Measurements from ENCODE around the gene NR6A1. TPM values are rescaled to one million over a fixed set of nuclear protein-coding genes. Genes with fewer than 3 reads are reported as not detected.

NR6A1 gene
- total and polyA plus RNA-seq, 2 of the 8 experiments (the other 6 are each of a cell fraction or from before 2014, with no cell fraction given) = 93.2 to 237 TPM

GRCh38 chr9:124569942-124570341 is 201.2 kb downstream of the NR6A1 start:
- Histone ChIP-seq H3K4me1 (replicated peaks in 1 of 4; ENCODE audit: control insufficient read depth in 3 of 4, insufficient read depth in 4 of 4, low read length in 3 of 4) (peaks cover 5 to 15% (median 11%) of the 10 kb centered on the region in 4 experiments; a peak in 5 of 7 replicates), H2BK15ac (ENCODE audit: low read length) (no peak overlapping the region), H2BK12ac (ENCODE audit: low read depth, low read length) (no peak overlapping the region), H2AFZ (ENCODE audit: low read length) (no peak overlapping the region), H2BK5ac (ENCODE audit: low read depth, low read length) (no peak overlapping the region), H2BK120ac (replicated peaks; ENCODE audit: low read depth, low read length) (no peak overlapping the region), H3K9me3 (ENCODE audit: insufficient read depth in 2 of 2, low read depth in 1 of 2, low read length in 1 of 2) (no peaks in the 10 kb centered on the region), H4K91ac (replicated peaks; ENCODE audit: insufficient read length, low read length) (no peak overlapping the region), H2AK5ac (ENCODE audit: low read depth, low read length) (no peak overlapping the region), H3K18ac (ENCODE audit: extremely low read depth, low read length) (no peak overlapping the region), H3K79me2 (ENCODE audit: control insufficient read depth in 1 of 2, insufficient read depth in 2 of 2, low read length in 2 of 2) (peaks cover 5 to 79% of the 10 kb centered on the region in 2 experiments; a peak in 3 of 4 replicates), H3K14ac (ENCODE audit: insufficient read length) (no peak overlapping the region), H3K4me3 (ENCODE audit: extremely low read depth in 1 of 4, insufficient read depth in 2 of 4, low read depth in 3 of 4, low read length in 4 of 4) (no peak overlapping the region), H3K4ac (replicated peaks; ENCODE audit: insufficient read length, low read depth, low read length) (no peak overlapping the region), H3K27me3 (replicated peaks in 1 of 4; ENCODE audit: control insufficient read depth in 3 of 4, extremely low read depth in 1 of 4, insufficient read depth in 3 of 4, low read length in 3 of 4) (no peaks in the 10 kb centered on the region), H3K4me2 (ENCODE audit: insufficient read depth in 1 of 2, low read depth in 2 of 2, low read length in 2 of 2) (no peak overlapping the region), H4K20me1 (replicated peaks in 1 of 2; ENCODE audit: control insufficient read depth in 1 of 2, insufficient read depth in 2 of 2, low read length in 2 of 2) (no peaks in the 10 kb centered on the region), H3K9ac (replicated peaks in 1 of 4; ENCODE audit: extremely low read depth in 1 of 4, low read depth in 3 of 4, low read length in 3 of 4) (no peak overlapping the region), H2BK20ac (ENCODE audit: low read length) (no peak overlapping the region), H3K27ac (ENCODE audit: low read depth, low read length) (peak overlapping the region; percentile 32; the same call in 1 of the 2 replicates), H3K23me2 (ENCODE audit: low read depth, low read length) (no peaks in the 10 kb centered on the region; the same call in 1 of the 2 replicates), H3K79me1 (ENCODE audit: low read depth, low read length) (peaks cover 3% of the 10 kb centered on the region; the same call in 1 of the 2 replicates), H3K23ac (ENCODE audit: insufficient read length) (no peak overlapping the region), H3K36me3 (ENCODE audit: control insufficient read depth in 2 of 4, insufficient read depth in 4 of 4, low read length in 3 of 4) (no peaks in the 10 kb centered on the region), H4K5ac (ENCODE audit: insufficient read length, low read depth, low read length) (no peak overlapping the region), H4K8ac (ENCODE audit: extremely low read depth, insufficient read depth, low read length) (no peak overlapping the region), H3K56ac (replicated peaks; ENCODE audit: insufficient read length, low read depth, low read length) (no peak overlapping the region)
- FAIRE-seq = no peak
- POLR2A ChIA-PET (ENCODE audit: partially characterized antibody) = interaction anchor here (0.9 to 1.3 kb wide), 2 partner anchors 13 to 24 kb away, joined by 3 read pairs; no protein-coding TSS in a partner anchor
- WGBS, 2 experiments (ENCODE audit: extremely low coverage in 1 of 2, insufficient coverage in 1 of 2, insufficient read length in 1 of 2, insufficient replicate concordance in 2 of 2, low coverage in 1 of 2, low lambda C conversion rate in 2 of 2, missing lambda C conversion rate in 1 of 2) = 87% methylated on average over 2 of the region's 2 CpGs; no CpG with 5 or more reads in 1 of the 2 experiments
- DNase-seq (ENCODE audit: low read depth in 1 of 2, low spot score in 2 of 2) = no peak
- CTCF ChIA-PET (ENCODE audit: partially characterized antibody) = interaction anchor here (0.6 to 3.5 kb wide), 5 partner anchors 17 to 588 kb away, joined by 3 to 17 read pairs (median 3); no protein-coding TSS in a partner anchor
- TF ChIP-seq NANOG (IDR thresholded peaks at IDR 0.05; ENCODE audit: insufficient read depth, low read depth, low read length, poor library complexity, severe bottlenecking) = no peak
- TF ChIP-seq TAF1 (IDR thresholded peaks at IDR 0.05; ENCODE audit: low read depth, low read length) = no peak
- no peak for TF ChIP-seq CREB1 (IDR thresholded peaks at IDR 0.05)
- no peak for TF ChIP-seq USF2 (IDR thresholded peaks at IDR 0.05; ENCODE audit: low read length)
- TF ChIP-seq NRF1 (IDR thresholded peaks at IDR 0.05; ENCODE audit: low read depth, low read length) = no peak
- no peak for TF ChIP-seq TAF7 (optimal IDR thresholded peaks at IDR 0.05; ENCODE audit: borderline replicate concordance, low read depth, low read length)
- no peak for TF ChIP-seq SP1 (IDR thresholded peaks at IDR 0.05; ENCODE audit: low read depth, low read length)
- TF ChIP-seq CBX8 (IDR thresholded peaks at IDR 0.05; ENCODE audit: borderline replicate concordance, low read depth, low read length) = no peak
- no peak for TF ChIP-seq KDM4A (IDR thresholded peaks at IDR 0.05; ENCODE audit: low read depth, low read length, severe bottlenecking)
- TF ChIP-seq SIN3A (conservative IDR thresholded peaks at IDR 0.05 in 1 of 2, IDR thresholded peaks at IDR 0.05 in 1 of 2; ENCODE audit: low read depth in 1 of 2, low read length in 2 of 2) = no peak
- no peak for TF ChIP-seq EZH2 (IDR thresholded peaks at IDR 0.05; ENCODE audit: low read depth, low read length, severe bottlenecking)
- no peak for TF ChIP-seq EP300 (IDR thresholded peaks at IDR 0.05; ENCODE audit: borderline replicate concordance in 1 of 2, low read depth in 2 of 2, low read length in 2 of 2)

Measured in H1 (cell line).